Gastroesophageal sphincter (tissue), 3 donors: ENCODE results near the gene GNAI2.

ENCODE experiments used
- EP300 ChIP-seq: sonication (generic); formaldehyde crosslinking; IDR thresholded peaks from one replicate; pipeline ENCODE4 v1.6.1; 2017; ENCODE audit warnings: antibody characterized with exemption, mild to moderate bottlenecking
- POLR2A ChIP-seq, 2 donors: fragments of 450-650 bp; IDR thresholded peaks; one replicate each; pipeline ENCODE4 v1.6.1; 2017; ENCODE audit warnings: antibody characterized with exemption in 2 of 2, mild to moderate bottlenecking in 2 of 2, moderate library complexity in 1 of 2
- POLR2AphosphoS5 ChIP-seq: sonication (generic); formaldehyde crosslinking; IDR thresholded peaks from one replicate; pipeline ENCODE4 v1.6.1; 2017; ENCODE audit warnings: antibody characterized with exemption
- TF ChIP-seq, protein P1 (sequence below), 4 experiments: fragments of 200-600 bp in 2 of 4; fragments of 450-650 bp in 2 of 4; sonication (generic) in 1 of 4; IDR thresholded peaks; one replicate each; pipeline ENCODE4 v1.5.1; 2017 to 2019; ENCODE audit warnings: antibody characterized with exemption in 4 of 4, mild to moderate bottlenecking in 2 of 4, moderate library complexity in 2 of 4

DNA sequence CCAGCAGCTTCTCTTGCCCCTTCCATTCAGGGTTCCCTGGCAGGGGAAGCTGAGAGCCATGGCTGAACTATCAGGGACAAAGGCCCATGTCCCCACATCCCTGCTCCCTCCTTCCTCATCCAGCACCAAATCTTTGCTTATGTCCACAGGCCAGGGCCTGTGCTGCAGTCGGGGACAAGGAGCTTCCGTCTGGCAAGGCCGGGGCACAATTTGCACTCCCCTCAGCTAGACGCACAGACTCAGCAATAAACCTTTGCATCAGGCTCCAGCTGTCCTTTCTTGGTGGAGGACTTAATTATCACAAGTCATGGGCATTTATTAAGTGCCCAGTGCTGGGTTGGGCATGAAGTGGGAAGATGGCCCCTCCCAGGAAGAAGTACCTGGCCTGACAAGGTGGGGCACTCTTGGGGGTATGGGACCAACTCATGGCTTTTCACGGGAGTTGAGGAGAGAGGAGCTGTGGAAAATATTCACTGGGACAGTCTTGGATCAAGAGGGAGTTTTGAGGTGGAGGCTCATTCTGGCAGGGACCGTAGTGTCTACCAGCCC, 39.7 kb upstream of the GNAI2 start:
- no peak for TF ChIP-seq POLR2A (IDR thresholded peaks at IDR 0.05)
- TF ChIP-seq, protein P1, sequence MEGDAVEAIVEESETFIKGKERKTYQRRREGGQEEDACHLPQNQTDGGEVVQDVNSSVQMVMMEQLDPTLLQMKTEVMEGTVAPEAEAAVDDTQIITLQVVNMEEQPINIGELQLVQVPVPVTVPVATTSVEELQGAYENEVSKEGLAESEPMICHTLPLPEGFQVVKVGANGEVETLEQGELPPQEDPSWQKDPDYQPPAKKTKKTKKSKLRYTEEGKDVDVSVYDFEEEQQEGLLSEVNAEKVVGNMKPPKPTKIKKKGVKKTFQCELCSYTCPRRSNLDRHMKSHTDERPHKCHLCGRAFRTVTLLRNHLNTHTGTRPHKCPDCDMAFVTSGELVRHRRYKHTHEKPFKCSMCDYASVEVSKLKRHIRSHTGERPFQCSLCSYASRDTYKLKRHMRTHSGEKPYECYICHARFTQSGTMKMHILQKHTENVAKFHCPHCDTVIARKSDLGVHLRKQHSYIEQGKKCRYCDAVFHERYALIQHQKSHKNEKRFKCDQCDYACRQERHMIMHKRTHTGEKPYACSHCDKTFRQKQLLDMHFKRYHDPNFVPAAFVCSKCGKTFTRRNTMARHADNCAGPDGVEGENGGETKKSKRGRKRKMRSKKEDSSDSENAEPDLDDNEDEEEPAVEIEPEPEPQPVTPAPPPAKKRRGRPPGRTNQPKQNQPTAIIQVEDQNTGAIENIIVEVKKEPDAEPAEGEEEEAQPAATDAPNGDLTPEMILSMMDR (IDR thresholded peaks at IDR 0.05) = no peak
- no peak for TF ChIP-seq EP300
- TF ChIP-seq POLR2AphosphoS5 = no peak
